Thymus (tissue), 11 donors: Measurements from ENCODE around the gene HSD11B2. TPM values are rescaled to one million over a fixed set of nuclear protein-coding genes. Genes with fewer than 3 reads are reported as not detected.

Experiments
- DNase-seq, 9 donors: peaks; one replicate each; pipeline ENCODE4 v3.0.0-alpha.2; 2013; ENCODE audit warnings: low spot score in 9 of 9, low read depth in 6 of 9, missing footprints in 1 of 9
- H3K27ac ChIP-seq, 2 donors: one replicate each; pipeline ENCODE4 v1.5.1; 2013; ENCODE audit warnings: control low read depth in 1 of 2, low read depth in 1 of 2, low read length in 1 of 2, mild to moderate bottlenecking in 1 of 2, moderate library complexity in 1 of 2
- H3K27me3 ChIP-seq, 2 donors: one replicate each; pipeline ENCODE4 v1.5.1; 2013; ENCODE audit warnings: low read length in 1 of 2; ENCODE audit not compliant: control insufficient read depth in 2 of 2, insufficient read depth in 1 of 2
- H3K36me3 ChIP-seq, 2 donors: one replicate each; pipeline ENCODE4 v1.5.1; 2013; ENCODE audit warnings: low read length in 1 of 2, mild to moderate bottlenecking in 1 of 2, moderate library complexity in 1 of 2; ENCODE audit not compliant: control insufficient read depth in 2 of 2, insufficient read depth in 2 of 2
- H3K4me1 ChIP-seq, 2 donors: one replicate each; pipeline ENCODE4 v1.5.1; 2013; ENCODE audit warnings: low read length in 2 of 2; ENCODE audit not compliant: control insufficient read depth in 2 of 2, insufficient read depth in 2 of 2
- H3K4me3 ChIP-seq, 2 donors: one replicate each; pipeline ENCODE4 v1.5.1; 2013; ENCODE audit warnings: low read length in 2 of 2, control low read depth in 1 of 2, mild to moderate bottlenecking in 1 of 2
- H3K9me3 ChIP-seq, 2 donors: one replicate each; pipeline ENCODE4 v1.5.1; 2013; ENCODE audit warnings: low read length in 1 of 2, mild to moderate bottlenecking in 1 of 2; ENCODE audit not compliant: control insufficient read depth in 2 of 2, insufficient read depth in 1 of 2
- WGBS: extraction: QIAGEN DNeasy Blood & Tissue Kit; methylation state at CpG from one replicate; pipeline ENCODE4 v1.1.7; 2013; 5-methylcytosine and 5-hydroxymethylcytosine counted together
- polyA plus RNA-seq: library from polyadenylated mRNA; stranded (reverse); fragments of 200-250 nt; gene quantifications from one replicate; pipeline ENCODE4 v1.2.3, GENCODE V29; 2013
- total RNA-seq: library from RNA; stranded (reverse); fragments of 120-200 nt; gene quantifications from one replicate; pipeline ENCODE4 v1.2.4, GENCODE V29; 2013
- donor health status: healthy.

HSD11B2 gene
- total and polyA plus RNA-seq, 2 donors: 0.09 to 7.8 TPM

DNA sequence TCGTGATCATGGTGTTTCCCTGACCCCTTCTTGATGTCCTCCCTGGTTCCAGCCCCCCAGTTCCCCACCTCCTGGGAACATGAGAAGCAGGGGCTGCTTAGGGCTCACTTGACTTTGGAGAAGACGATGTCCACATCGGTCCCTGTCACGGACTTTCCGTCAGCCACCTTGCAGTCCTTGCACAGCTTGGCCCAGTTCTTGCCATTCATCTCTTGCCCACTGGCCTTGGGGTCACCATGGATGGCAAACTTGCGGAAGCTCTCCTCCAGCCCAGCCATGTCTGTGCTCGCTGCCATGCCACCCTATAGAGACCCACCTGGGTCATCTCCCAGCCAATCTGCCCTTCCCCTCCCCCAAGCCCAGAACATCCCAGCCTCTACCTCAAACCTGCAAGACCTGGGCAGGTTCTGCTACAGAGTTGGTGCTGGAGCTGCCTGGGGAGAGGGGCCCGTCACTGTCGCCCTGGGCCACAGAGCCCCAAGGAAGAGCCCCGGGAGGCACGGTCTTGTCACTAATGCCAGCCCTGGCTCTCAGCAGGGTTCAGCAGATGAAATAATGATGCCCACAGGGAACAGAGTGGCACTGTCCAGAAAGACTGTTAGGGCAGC, 40.0 kb upstream of the HSD11B2 start:
- H3K4me3 ChIP-seq: no peak overlapping the region
- peaks cover 0 to 15% of the 10 kb centered on the region in 2 donors for H3K9me3 ChIP-seq

GRCh38 chr16:67391424-67392300, 39.3 kb upstream of the HSD11B2 start:
- peaks cover 0 to 15% of the 10 kb centered on the region in 2 donors for H3K9me3 ChIP-seq
- DNase-seq: no peak
- H3K4me3 ChIP-seq: no peak overlapping the region
- peaks cover 0 to 13% of the 10 kb centered on the region in 2 donors for H3K4me1 ChIP-seq
- no peaks in the 10 kb centered on the region for H3K36me3 ChIP-seq
- WGBS: 89% methylated on average over 15 of the region's 15 CpGs
- H3K27me3 ChIP-seq: peaks cover 37 to 88% of the 10 kb centered on the region in 2 donors
- H3K27ac ChIP-seq: no peak overlapping the region

More for the DNA sequence above, 40.0 kb upstream of the HSD11B2 start:
- WGBS: 95% methylated on average over 11 of the region's 11 CpGs
- peaks cover 34 to 81% of the 10 kb centered on the region in 2 donors for H3K27me3 ChIP-seq
- DNase-seq: no peak
- H3K4me1 ChIP-seq: peaks cover 0 to 9% of the 10 kb centered on the region in 2 donors
- no peak overlapping the region for H3K27ac ChIP-seq
- H3K36me3 ChIP-seq: no peaks in the 10 kb centered on the region

DNA sequence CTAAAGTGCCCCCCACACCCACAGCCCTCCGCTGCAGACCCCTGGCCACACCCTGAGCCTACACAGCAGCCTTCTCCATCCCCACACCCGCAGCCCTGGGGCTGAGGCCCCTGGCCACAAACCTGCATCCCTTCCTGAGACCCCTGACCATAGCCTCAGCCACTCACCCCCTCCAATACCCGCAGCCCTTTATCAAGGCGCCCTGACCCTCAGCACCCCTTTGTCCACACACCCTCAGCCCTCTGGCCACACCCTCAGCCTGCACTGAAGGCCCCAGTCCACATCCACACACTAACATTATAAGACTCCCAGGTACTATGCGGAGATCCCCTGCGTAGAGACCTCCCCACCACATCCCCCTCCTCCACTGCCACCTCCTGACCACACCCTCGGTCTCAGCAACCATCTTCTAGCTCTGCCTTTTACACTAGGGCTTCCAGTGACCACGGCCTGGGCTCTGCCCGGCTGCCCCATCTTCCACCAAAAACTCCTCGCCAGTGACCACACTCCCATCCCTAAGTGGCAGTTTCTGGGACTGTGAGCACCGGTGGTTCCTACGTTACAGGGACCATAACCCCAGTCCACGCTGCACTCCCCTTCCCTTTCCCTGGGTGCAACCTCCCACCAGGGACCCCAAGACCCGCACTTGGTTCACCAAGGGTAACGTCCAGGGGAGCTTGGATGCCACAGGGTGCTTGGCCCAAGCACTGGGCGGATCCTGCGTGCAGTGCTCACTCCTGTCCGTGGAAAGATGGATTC, 38.4 kb upstream of the HSD11B2 start:
- H3K36me3 ChIP-seq: no peaks in the 10 kb centered on the region
- H3K27ac ChIP-seq: no peak overlapping the region
- H3K4me1 ChIP-seq: peaks cover 0 to 17% of the 10 kb centered on the region in 2 donors
- peaks cover 0 to 15% of the 10 kb centered on the region in 2 donors for H3K9me3 ChIP-seq
- WGBS: 92% methylated on average over 18 of the region's 18 CpGs
- H3K4me3 ChIP-seq: no peak overlapping the region
- peaks cover 39 to 90% of the 10 kb centered on the region in 2 donors for H3K27me3 ChIP-seq
- no peak for DNase-seq

- Histone ChIP-seq H3K4me3 (peak within 1 kb of the TSS in 1 of 2 donors; percentile 4), H3K36me3 (no peaks in the 10 kb centered on the region), H3K9me3 (peaks cover 0 to 15% of the 10 kb centered on the region in 2 donors), H3K27ac (no peak within 1 kb of the TSS), H3K4me1 (peaks cover 0 to 17% of the 10 kb centered on the region in 2 donors), H3K27me3 (peaks cover 40 to 92% of the 10 kb centered on the region in 2 donors)
- 11% methylated on average over 56 of the region's 56 CpGs for WGBS
- no peak for DNase-seq
Measured at GRCh38 chr16:67393111-67393787, 37.7 kb upstream of the HSD11B2 start, which contains the start of gene TPPP3. Gene TPPP3 (minus strand): TSS chr16:67393498. CDS start chr16:67391111, 2,387 bp downstream.

DNA sequence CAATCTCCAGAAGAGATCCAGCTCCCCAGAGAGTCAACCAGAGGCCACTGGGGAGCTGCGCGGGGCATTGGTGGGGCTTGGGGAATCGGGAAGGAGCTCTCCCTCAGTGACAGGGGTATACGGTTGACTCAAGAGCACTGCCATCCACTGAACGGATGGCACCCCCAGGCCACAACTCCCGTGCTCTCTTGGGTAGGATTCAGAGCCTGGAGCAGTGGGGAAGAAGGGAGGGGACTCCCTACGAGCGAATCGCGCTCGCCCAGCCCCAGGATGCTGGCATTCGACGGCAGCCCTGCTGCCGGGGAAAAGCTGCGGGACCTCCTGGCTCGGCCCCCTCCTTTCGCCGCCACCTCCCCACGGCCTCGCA, 37.1 kb upstream of the HSD11B2 start:
- Histone ChIP-seq H3K4me3 (peak overlapping the region in 1 of 2 donors; percentile 4), H3K27ac (no peak overlapping the region), H3K27me3 (peaks cover 40 to 92% of the 10 kb centered on the region in 2 donors), H3K36me3 (no peaks in the 10 kb centered on the region), H3K4me1 (peaks cover 0 to 17% of the 10 kb centered on the region in 2 donors), H3K9me3 (peaks cover 0 to 15% of the 10 kb centered on the region in 2 donors)
- DNase-seq: no peak
- 9% methylated on average over 20 of the region's 20 CpGs for WGBS

GRCh38 chr16:67394155-67395104, 36.5 kb upstream of the HSD11B2 start:
- Histone ChIP-seq H3K4me1 (peaks cover 0 to 17% of the 10 kb centered on the region in 2 donors), H3K27me3 (peaks cover 40 to 96% of the 10 kb centered on the region in 2 donors), H3K27ac (no peak overlapping the region), H3K9me3 (peaks cover 0 to 15% of the 10 kb centered on the region in 2 donors), H3K4me3 (no peak overlapping the region), H3K36me3 (no peaks in the 10 kb centered on the region)
- DNase-seq: no peak
- 6% methylated on average over 88 of the region's 88 CpGs for WGBS

DNA sequence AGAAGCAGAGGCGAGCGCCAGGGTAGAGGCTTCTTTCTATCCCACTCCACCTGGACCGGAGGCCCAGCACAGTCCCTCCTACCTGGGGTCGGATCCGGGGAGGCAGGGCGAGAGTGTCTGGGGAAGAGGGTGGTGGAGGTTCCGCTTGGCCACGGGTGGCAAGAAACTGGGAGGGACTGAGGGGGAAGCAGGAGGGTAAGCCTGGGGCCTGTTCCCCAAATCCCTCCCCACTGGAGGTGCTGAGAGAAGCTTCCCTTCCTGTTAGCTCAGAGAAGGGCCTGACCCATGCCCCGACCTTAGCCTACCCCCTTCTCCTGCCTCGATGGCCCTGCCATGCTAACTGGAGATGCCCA, 35.8 kb upstream of the HSD11B2 start:
- no peak overlapping the region for H3K4me3 ChIP-seq
- H3K27me3 ChIP-seq: peaks cover 40 to 97% of the 10 kb centered on the region in 2 donors
- no peak overlapping the region for H3K27ac ChIP-seq
- peaks cover 0 to 15% of the 10 kb centered on the region in 2 donors for H3K4me1 ChIP-seq
- H3K9me3 ChIP-seq: peaks cover 0 to 15% of the 10 kb centered on the region in 2 donors
- H3K36me3 ChIP-seq: no peaks in the 10 kb centered on the region
- no peak for DNase-seq
- WGBS: 50% methylated on average over 10 of the region's 10 CpGs
